A549 (cell line): ENCODE measurements around the gene CFAP68. TPM values are rescaled to one million over a fixed set of nuclear protein-coding genes. Genes with fewer than 3 reads are reported as not detected.
A peak's percentile ranks its signal among the peaks of the same experiment; 100 is the strongest.

Source experiments
- ATAC-seq, 2 experiments: fragments of 200-7000 bp in 1 of 2; fragments of >200 bp in 1 of 2; cut with Nextera tagmentation in 1 of 2; cut with Tn5 transposase in 1 of 2; 3 replicates each; pipeline versions ENCODE4 v1.8.0 to v1.9.1; 2018 to 2020; ENCODE audit warnings: mild to moderate bottlenecking in 1 of 2, moderate library complexity in 1 of 2
- CTCF ChIA-PET: fragments of 300-600 bp; sonication (Branson Sonifier 250); formaldehyde crosslinking; extraction: SDS; loops from one replicate; lab custom pipeline; 2021; ENCODE audit warnings: antibody characterized with exemption, inconsistent platforms; lab: Yijun Ruan, JAX
- POLR2A ChIA-PET: fragments of 350-600 bp; formaldehyde crosslinking; extraction: SDS; loops from one replicate; lab custom pipeline; 2021; ENCODE audit warnings: antibody characterized with exemption, inconsistent platforms; lab: Yijun Ruan, JAX
- DNase-seq, 2 experiments: peaks; one replicate each; pipeline versions ENCODE4 v3.0.0 to v3.0.0-alpha.2; 2011 to 2016; ENCODE audit warnings: low read depth in 1 of 2, low spot score in 1 of 2
- FAIRE-seq: peaks from 2 replicates; lab custom pipeline; 2011; peaks lifted over from hg19 to GRCh38; lab: Jason Lieb, UNC
- H3K27ac ChIP-seq, 2 experiments: fragments of >200 bp; sonication (Bioruptor Twin); formaldehyde crosslinking; 3 replicates each; pipeline ENCODE4 v1.5.1; 2016 to 2017
- H3K4me1 ChIP-seq: fragments of >200 bp; sonication (Bioruptor Twin); formaldehyde crosslinking; 3 replicates; pipeline ENCODE4 v1.6.1; 2016
- H3K4me2 ChIP-seq: fragments of >200 bp; sonication (Bioruptor Twin); formaldehyde crosslinking; 3 replicates; pipeline ENCODE4 v1.6.1; 2016
- H3K4me3 ChIP-seq: fragments of >200 bp; sonication (Bioruptor Twin); formaldehyde crosslinking; 3 replicates; pipeline ENCODE4 v1.5.1; 2016
- H3K9me3 ChIP-seq: fragments of >200 bp; sonication (Bioruptor Twin); formaldehyde crosslinking; 3 replicates; pipeline ENCODE4 v1.6.1; 2016
- CBX2 ChIP-seq: fragments of 200-600 bp; sonication (generic); IDR thresholded peaks from 2 replicates; pipeline ENCODE4 v1.6.1; 2016; ENCODE audit warnings: low read depth, mild to moderate bottlenecking, borderline replicate concordance
- CBX8 ChIP-seq: fragments of 200-600 bp; sonication (generic); IDR thresholded peaks from 2 replicates; pipeline ENCODE4 v1.6.1; 2016
- E2F6 ChIP-seq: IDR thresholded peaks from 2 replicates; pipeline ENCODE4 v1.6.1; 2012; ENCODE audit warnings: low read depth, borderline replicate concordance
- EP300 ChIP-seq, 2 experiments: fragments of >200 bp; sonication (Bioruptor Twin); formaldehyde crosslinking; IDR thresholded peaks; 2 replicates in 1 of 2; 3 replicates in 1 of 2; pipeline ENCODE4 v1.6.1; 2016 to 2017
- FOSB ChIP-seq: fragments of 250-450 bp; sonication (Bioruptor Pico); IDR thresholded peaks from 2 replicates; pipeline ENCODE4 v1.5.0; 2020; ENCODE audit warnings: mild to moderate bottlenecking, moderate library complexity
- FOXS1 ChIP-seq: fragments of 250-450 bp; sonication (Bioruptor Pico); IDR thresholded peaks from 2 replicates; pipeline ENCODE4 v1.5.0; 2020; ENCODE audit warnings: mild to moderate bottlenecking, moderate library complexity
- HOXA7 ChIP-seq: fragments of 250-450 bp; sonication (Bioruptor Pico); IDR thresholded peaks from 2 replicates; pipeline ENCODE4 v1.5.0; 2020; ENCODE audit warnings: mild to moderate bottlenecking, moderate library complexity
- HOXB5 ChIP-seq: fragments of 250-450 bp; sonication (Bioruptor Pico); IDR thresholded peaks from 2 replicates; pipeline ENCODE4 v1.5.0; 2020; ENCODE audit warnings: mild to moderate bottlenecking, moderate library complexity
- JUNB ChIP-seq: fragments of >200 bp; sonication (Bioruptor Twin); formaldehyde crosslinking; IDR thresholded peaks from 2 replicates; pipeline ENCODE4 v1.6.1; 2016
- KDM5A ChIP-seq: fragments of 200-600 bp; sonication (generic); IDR thresholded peaks from 2 replicates; pipeline ENCODE4 v1.6.1; 2016; ENCODE audit warnings: antibody characterized with exemption, mild to moderate bottlenecking
- NFE2L2 ChIP-seq: fragments of 150-350 bp; conservative IDR thresholded peaks from 2 replicates; pipeline ENCODE4 v1.6.1; 2014; ENCODE audit warnings: low read length
- POLR2A ChIP-seq: IDR thresholded peaks from 2 replicates; pipeline ENCODE4 v1.6.1; 2012; ENCODE audit warnings: mild to moderate bottlenecking, low read length
- POLR2AphosphoS2 ChIP-seq: conservative IDR thresholded peaks from 2 replicates; pipeline ENCODE4 v1.6.1; 2012; ENCODE audit warnings: low read length, improper control_type of control experiment, inconsistent platforms
- RARB ChIP-seq: fragments of 250-450 bp; sonication (Bioruptor Pico); IDR thresholded peaks from 2 replicates; pipeline ENCODE4 v1.8.0; 2021; ENCODE audit warnings: mild to moderate bottlenecking, moderate library complexity
- RNF2 ChIP-seq: fragments of 200-600 bp; sonication (generic); IDR thresholded peaks from 2 replicates; pipeline ENCODE4 v1.6.1; 2016; ENCODE audit warnings: low read depth, mild to moderate bottlenecking, antibody characterized with exemption, moderate library complexity, borderline replicate concordance
- TP53 ChIP-seq: fragments of 250-450 bp; sonication (Bioruptor Pico); IDR thresholded peaks from 2 replicates; pipeline ENCODE4 v1.5.0; 2021; ENCODE audit warnings: mild to moderate bottlenecking, moderate library complexity
- USF2 ChIP-seq: fragments of 450-650 bp; IDR thresholded peaks from 2 replicates; pipeline ENCODE4 v1.6.1; 2014; ENCODE audit warnings: antibody characterized with exemption
- ZNF302 ChIP-seq: fragments of 250-450 bp; sonication (Bioruptor Pico); IDR thresholded peaks from 2 replicates; pipeline ENCODE4 v1.9.0; 2021; ENCODE audit warnings: inconsistent platforms, mild to moderate bottlenecking, moderate library complexity
- ZSCAN20 ChIP-seq: fragments of 250-450 bp; sonication (Bioruptor Pico); IDR thresholded peaks from 2 replicates; pipeline ENCODE4 v1.8.0; 2022; ENCODE audit warnings: mild to moderate bottlenecking, moderate library complexity
- WGBS: methylation state at CpG from one replicate; pipeline ENCODE4 v1.1.6; 2017; ENCODE audit errors: missing lambda C conversion rate; 5-methylcytosine and 5-hydroxymethylcytosine counted together
- polyA plus RNA-seq, 4 experiments: library from polyadenylated mRNA; depleted of rRNA in 3 of 4; stranded (reverse); fragments of >200 nt; fragmentation: RNase III in 1 of 4; extraction: RNeasy Plus Mini Kit Qiagen cat#74134 plus additional on column Dnase treatment in 1 of 4; gene quantifications; 2 replicates in 3 of 4; 3 replicates in 1 of 4; pipeline ENCODE4 v1.2.3, GENCODE V29; 2011 to 2017

CFAP68 gene
- polyA plus RNA-seq, 2 of the 4 experiments (the other 2 are of a cell fraction), result 36.3 to 59.7 TPM

- DNase-seq (no peak), ATAC-seq (no peak), FAIRE-seq (no peak)
- peak overlapping the region; percentile 55; the same call in 1 of the 3 replicates for H3K4me2 ChIP-seq
- POLR2A ChIA-PET, result interaction anchor here (1.0 to 1.1 kb wide), 2 partner anchors 15 to 16 kb away, joined by 4 to 5 read pairs; no protein-coding TSS in a partner anchor
- no peak for TF ChIP-seq RNF2
- WGBS, result 86% methylated on average over 9 of the region's 9 CpGs
- H3K4me3 ChIP-seq, result no peak overlapping the region
- peaks cover 16% of the 10 kb centered on the region for H3K4me1 ChIP-seq
- CTCF ChIA-PET, result interaction anchor here (1.1 kb wide), 1 partner anchor 21 kb away, joined by 3 read pairs; no protein-coding TSS in a partner anchor
- H3K9me3 ChIP-seq, result no peaks in the 10 kb centered on the region
- H3K27ac ChIP-seq, result peak overlapping the region; percentile 49 to 61; a peak in 4 of 6 replicates
Measured at GRCh38 chr11:111910676-111911562, 31.6 kb downstream of the CFAP68 start.

- peak; percentile 57 to 78 for ATAC-seq
Measured at GRCh38 chr11:111911563-111912401, 32.4 kb downstream of the CFAP68 start, which contains the start of gene CRYAB. TSS of gene CRYAB (minus strand) at chr11:111911770. CDS start at chr11:111911724, 46 bp downstream.

GRCh38 chr11:111912535-111912934, 33.2 kb downstream of the CFAP68 start, which contains the start of gene HSPB2:
TSS of gene HSPB2 (plus strand) at chr11:111912734. CDS start at chr11:111912830, 96 bp downstream.
- 60% methylated on average over 2 of the region's 26 CpGs for WGBS
- Histone ChIP-seq H3K27ac (peak within 1 kb of the TSS; percentile 49 to 61; a peak in 5 of 6 replicates), H3K4me2 (peak within 1 kb of the TSS; percentile 55), H3K9me3 (no peaks in the 10 kb centered on the region), H3K4me1 (peaks cover 16% of the 10 kb centered on the region), H3K4me3 (no peak within 1 kb of the TSS)
- no peak for TF ChIP-seq E2F6
- no peak for TF ChIP-seq NFE2L2
- TF ChIP-seq HOXB5 (CRISPR knock-in tag), result no peak
- no peak for TF ChIP-seq POLR2A
- no peak for TF ChIP-seq KDM5A
- ATAC-seq, result no peak
- no peak for FAIRE-seq
- CTCF ChIA-PET, result no interaction called here
- POLR2A ChIA-PET, result no interaction called here
- DNase-seq, result no peak

More at GRCh38 chr11:111911563-111912401, 32.4 kb downstream of the CFAP68 start, which contains the start of gene CRYAB:
- 64% methylated on average over 13 of the region's 17 CpGs for WGBS
- H3K4me2 ChIP-seq, result peak within 1 kb of the TSS; percentile 55
- TF ChIP-seq HOXA7 (no peak), FOSB (CRISPR knock-in tag) (no peak), CBX8 (no peak), HOXB5 (CRISPR knock-in tag) (no peak), ZNF302 (CRISPR knock-in tag) (no peak), JUNB (no peak), CBX2 (no peak), ZSCAN20 (CRISPR knock-in tag) (no peak), POLR2AphosphoS2 (no peak), EP300 (IDR thresholded peaks at IDR 0.05) (no peak), USF2 (no peak), RARB (CRISPR knock-in tag) (no peak), TP53 (CRISPR knock-in tag) (no peak), FOXS1 (CRISPR knock-in tag) (no peak)
- DNase-seq (peak in 1 of 2 experiments; percentile 49), FAIRE-seq (no peak)
- CTCF ChIA-PET, result no interaction called here
- no peak within 1 kb of the TSS for H3K4me3 ChIP-seq
- peaks cover 16% of the 10 kb centered on the region for H3K4me1 ChIP-seq
- no peaks in the 10 kb centered on the region for H3K9me3 ChIP-seq
- POLR2A ChIA-PET, result interaction anchor here (1.1 kb wide), 1 partner anchor 14 kb away, joined by 5 read pairs; no protein-coding TSS in a partner anchor
- peak within 1 kb of the TSS; percentile 49 to 61; a peak in 5 of 6 replicates for H3K27ac ChIP-seq
